Panc1 (cell line): ENCODE results near the gene ALOXE3. TPM values are rescaled to one million over a fixed set of nuclear protein-coding genes. Genes with fewer than 3 reads are reported as not detected.

Experiments used
- ATAC-seq: fragments of 200-7000 bp; cut with Tn5 transposase; 2 replicates; pipeline ENCODE4 v1.9.1; 2020; ENCODE audit warnings: mild to moderate bottlenecking, moderate library complexity
- BruUV-seq: library from RNA; stranded (reverse); fragments of 400-500 nt; replicated peaks from 2 replicates; lab custom pipeline; 2021; lab: Mats Ljungman, UMichigan
- CTCF ChIA-PET: fragments of 300-600 bp; sonication (Branson Sonifier 250); formaldehyde crosslinking; loops from one replicate; lab custom pipeline; 2022; ENCODE audit warnings: antibody characterized with exemption; lab: Charles Lee
- POLR2A ChIA-PET: fragments of 300-600 bp; sonication (Branson Sonifier 250); formaldehyde crosslinking; loops from one replicate; lab custom pipeline; 2022; ENCODE audit warnings: antibody characterized with exemption; lab: Charles Lee
- DNase-seq: peaks from one replicate; pipeline ENCODE4 v3.0.0-alpha.2; 2010; ENCODE audit warnings: low read depth, low spot score
- H3K27ac ChIP-seq: 2 replicates; pipeline ENCODE4 v1.5.1; 2011; ENCODE audit warnings: mild to moderate bottlenecking, low read length, inconsistent platforms
- H3K27me3 ChIP-seq: fragments of 200-500 bp; sonication (Bioruptor generic); 2 replicates; pipeline ENCODE4 v1.6.0; 2014; ENCODE audit warnings: low read length, inconsistent platforms; ENCODE audit not compliant: control insufficient read depth, insufficient read depth
- H3K36me3 ChIP-seq: fragments of 200-500 bp; sonication (Bioruptor generic); 2 replicates; pipeline ENCODE4 v1.5.1; 2014; ENCODE audit warnings: inconsistent platforms, mild to moderate bottlenecking, low read length, moderate library complexity; ENCODE audit not compliant: control insufficient read depth, insufficient read depth
- H3K4me1 ChIP-seq: 2 replicates; pipeline ENCODE4 v1.5.1; 2011; ENCODE audit warnings: inconsistent platforms, mild to moderate bottlenecking, low read length, moderate library complexity; ENCODE audit not compliant: control insufficient read depth, insufficient read depth
- H3K4me3 ChIP-seq, 2 experiments: 2 replicates each; pipeline ENCODE4 v1.5.1; 2011 to 2012; ENCODE audit warnings: low read depth in 2 of 2, low read length in 2 of 2, mild to moderate bottlenecking in 2 of 2, inconsistent platforms in 1 of 2, moderate library complexity in 1 of 2
- H3K9me3 ChIP-seq: fragments of 200-500 bp; sonication (Bioruptor generic); 2 replicates; pipeline ENCODE4 v1.5.1; 2014; ENCODE audit warnings: low read depth, mild to moderate bottlenecking, inconsistent platforms, low read length, moderate library complexity; ENCODE audit not compliant: control insufficient read depth, insufficient read depth
- CTCF ChIP-seq: fragments of 450-650 bp; IDR thresholded peaks from 2 replicates; pipeline ENCODE4 v1.5.1; 2017; ENCODE audit warnings: mild to moderate bottlenecking
- POLR2AphosphoS5 ChIP-seq: IDR thresholded peaks from 2 replicates; pipeline ENCODE4 v1.6.1; 2012; ENCODE audit warnings: mild to moderate bottlenecking, low read depth, low read length, moderate library complexity
- REST ChIP-seq, 2 experiments: IDR thresholded peaks; 2 replicates each; pipeline ENCODE4 v1.6.1; 2011 to 2012; ENCODE audit warnings: low read depth in 2 of 2, control low read depth in 1 of 2, low read length in 1 of 2, mild to moderate bottlenecking in 1 of 2, moderate library complexity in 1 of 2; ENCODE audit not compliant: insufficient read depth in 1 of 2
- SIN3A ChIP-seq: IDR thresholded peaks from 2 replicates; pipeline ENCODE4 v1.6.1; 2012; ENCODE audit warnings: low read depth, mild to moderate bottlenecking, low read length, moderate library complexity, borderline replicate concordance; ENCODE audit not compliant: insufficient read depth
- TCF7L2 ChIP-seq: IDR thresholded peaks from 2 replicates; pipeline ENCODE4 v1.6.1; 2011; ENCODE audit warnings: mild to moderate bottlenecking, low read depth, low read length, inconsistent platforms
- in situ Hi-C: cut with HindIII; loops from 2 replicates; pipeline ENCODE4 v1.10.0; 2016; ENCODE audit warnings: low sequenced_read_pairs, low pct_unique_long_range_greater_than_20kb
- intact Hi-C: fragments of 100-400 bp; cut with micrococcal nuclease; formaldehyde crosslinking; loops from one replicate; pipeline ENCODE4 v1.10.0; 2022; ENCODE audit not compliant: unreplicated experiment
- microRNA-seq: library from miRNA; unstranded; fragments of <30 nt; microRNA quantifications from one replicate; pipeline ENCODE4 v1.1.0, GENCODE V29; 2020; ENCODE audit not compliant: unreplicated experiment
- total RNA-seq: library from RNA; stranded (reverse); gene quantifications from one replicate; pipeline ENCODE4 v1.2.1, GENCODE V29; 2021; ENCODE audit not compliant: unreplicated experiment

ALOXE3 gene
- total RNA-seq, 1 experiment from 2014 or later = 0.46 TPM

- Histone ChIP-seq H3K4me1 (no peaks in the 10 kb centered on the region), H3K9me3 (no peaks in the 10 kb centered on the region), H3K27me3 (no peaks in the 10 kb centered on the region), H3K36me3 (no peaks in the 10 kb centered on the region), H3K27ac (no peak overlapping the region), H3K4me3 (no peak overlapping the region)
- ATAC-seq = no peak
- in situ Hi-C loops = no loop called here
- TF ChIP-seq TCF7L2 = no peak
- TF ChIP-seq CTCF = no peak
- TF ChIP-seq SIN3A = no peak
- TF ChIP-seq REST (IDR thresholded peaks at IDR 0.05; ENCODE audit: insufficient read depth in 1 of 2, low read depth in 2 of 2, low read length in 1 of 2) = no peak
- no peak for TF ChIP-seq POLR2AphosphoS5
- no TSS peak for BruUV-seq
- POLR2A ChIA-PET = no interaction called here
- intact Hi-C loops = no loop called here
- DNase-seq = no peak
- CTCF ChIA-PET = interaction anchor here (0.6 kb wide), 1 partner anchor 248 kb away, joined by 3 read pairs; no protein-coding TSS in a partner anchor
Observed at GRCh38 chr17:8046306-8046928, 71.9 kb downstream of the ALOXE3 start.

Small RNAs within 50 kb of the gene (microRNA-seq; reads per million reads assigned to microRNA genes)
- gene MIR4314 (not detected), gene MIR6883 (not detected)

Other genes starting within 250 kb of the ALOXE3 start
- gene CHD3, start 229.7 kb downstream of the ALOXE3 start, total RNA-seq = 84.6 TPM
- gene RNF227, start 202.2 kb downstream of the ALOXE3 start, total RNA-seq = 2.6 TPM
- 3.5 TPM for gene KCNAB3, start 188.7 kb downstream of the ALOXE3 start, total RNA-seq
- gene TRAPPC1, start 186.6 kb downstream of the ALOXE3 start, total RNA-seq = 154 TPM
- gene CNTROB, start 186.3 kb downstream of the ALOXE3 start, total RNA-seq = 60.5 TPM
- gene GUCY2D, start 115.9 kb downstream of the ALOXE3 start, total RNA-seq = not detected
- gene ALOX15B, start 79.5 kb downstream of the ALOXE3 start, total RNA-seq = not detected
- gene ALOX12B, start 30.8 kb downstream of the ALOXE3 start, total RNA-seq = not detected
- gene HES7, start 5.6 kb upstream of the ALOXE3 start, total RNA-seq = 4.0 TPM
- 17.1 TPM for gene PER1, start 33.9 kb upstream of the ALOXE3 start, total RNA-seq
- 28.6 TPM for gene VAMP2, start 44.4 kb upstream of the ALOXE3 start, total RNA-seq
- gene TMEM107, start 57.9 kb upstream of the ALOXE3 start, total RNA-seq = 10.6 TPM
- gene BORCS6, start 71.7 kb upstream of the ALOXE3 start, total RNA-seq = 9.3 TPM
- 85.8 TPM for gene AURKB, start 92.1 kb upstream of the ALOXE3 start, total RNA-seq
- 34.2 TPM for gene CTC1, start 129.5 kb upstream of the ALOXE3 start, total RNA-seq
- 73.0 TPM for gene PFAS, start 130.8 kb upstream of the ALOXE3 start, total RNA-seq
- gene RANGRF, start 170.2 kb upstream of the ALOXE3 start, total RNA-seq = 16.7 TPM
- 22.0 TPM for gene SLC25A35, start 176.9 kb upstream of the ALOXE3 start, total RNA-seq
- not detected for gene ARHGEF15, start 191.7 kb upstream of the ALOXE3 start, total RNA-seq
- gene ODF4, start 221.3 kb upstream of the ALOXE3 start, total RNA-seq = not detected